ENCODE data around the gene RADIL.

The RADIL gene

GRCh38 chr7:4841836-4842235 lies 41.7 kb downstream of the RADIL start:
- Mint-ChIP-seq H3K36me3 (no peaks in the 10 kb centered on the region), H3K27ac (no peak overlapping the region), H3K4me1 (no peaks in the 10 kb centered on the region), H3K9me3 (no peaks in the 10 kb centered on the region), H3K4me3 (no peak overlapping the region)
- no peak for DNase-seq (ENCODE audit: low spot score in 2 of 2)
- ATAC-seq, result no peak

GRCh38 chr7:4841007-4841784 lies 42.3 kb downstream of the RADIL start:
- DNase-seq (ENCODE audit: low spot score in 2 of 2) (no peak), ATAC-seq (no peak)
- Mint-ChIP-seq H3K27ac (no peak overlapping the region), H3K4me3 (no peak overlapping the region), H3K9me3 (no peaks in the 10 kb centered on the region), H3K4me1 (no peaks in the 10 kb centered on the region), H3K36me3 (no peaks in the 10 kb centered on the region)

- Mint-ChIP-seq H3K4me1 (no peaks in the 10 kb centered on the region), H3K9me3 (no peaks in the 10 kb centered on the region), H3K27ac (no peak overlapping the region), H3K36me3 (no peaks in the 10 kb centered on the region), H3K4me3 (no peak overlapping the region)
- no peak for ATAC-seq
- DNase-seq (ENCODE audit: low spot score in 2 of 2), result no peak
These were observed 43.4 kb downstream of the RADIL start for GRCh38 chr7:4840079-4840501.

- Mint-ChIP-seq H3K4me3 (no peak overlapping the region), H3K36me3 (no peaks in the 10 kb centered on the region), H3K4me1 (no peaks in the 10 kb centered on the region), H3K9me3 (no peaks in the 10 kb centered on the region), H3K27ac (no peak overlapping the region)
- ATAC-seq, result no peak
- DNase-seq (ENCODE audit: low spot score in 2 of 2), result no peak
These were observed 44.7 kb downstream of the RADIL start for GRCh38 chr7:4838626-4839334.

- Mint-ChIP-seq H3K4me3 (no peak overlapping the region), H3K9me3 (no peaks in the 10 kb centered on the region), H3K36me3 (no peaks in the 10 kb centered on the region), H3K27ac (no peak overlapping the region), H3K4me1 (no peaks in the 10 kb centered on the region)
- no peak for ATAC-seq
- DNase-seq (ENCODE audit: low spot score in 2 of 2), result no peak
These were observed 45.5 kb downstream of the RADIL start for GRCh38 chr7:4837803-4838625.

- no peak for DNase-seq (ENCODE audit: low spot score in 2 of 2)
- no peaks in the 10 kb centered on the region for H3K36me3 Mint-ChIP-seq
- H3K9me3 Mint-ChIP-seq, result no peaks in the 10 kb centered on the region
- ATAC-seq, result no peak
- no peak overlapping the region for H3K4me3 Mint-ChIP-seq
- no peaks in the 10 kb centered on the region for H3K4me1 Mint-ChIP-seq
- H3K27ac Mint-ChIP-seq, result no peak overlapping the region
These were observed 46.3 kb downstream of the RADIL start for GRCh38 chr7:4837041-4837802.

GRCh38 chr7:4836206-4836661 lies 47.3 kb downstream of the RADIL start:
- Mint-ChIP-seq H3K4me3 (no peak overlapping the region), H3K4me1 (no peaks in the 10 kb centered on the region), H3K27ac (no peak overlapping the region), H3K9me3 (no peaks in the 10 kb centered on the region), H3K36me3 (no peaks in the 10 kb centered on the region)
- no peak for DNase-seq (ENCODE audit: low spot score in 2 of 2)
- no peak for ATAC-seq

- H3K4me1 Mint-ChIP-seq, result no peaks in the 10 kb centered on the region
- no peak for DNase-seq (ENCODE audit: low spot score in 2 of 2)
- no peak overlapping the region for H3K4me3 Mint-ChIP-seq
- no peaks in the 10 kb centered on the region for H3K36me3 Mint-ChIP-seq
- H3K27ac Mint-ChIP-seq, result no peak overlapping the region
- ATAC-seq, result no peak
- no peaks in the 10 kb centered on the region for H3K9me3 Mint-ChIP-seq
These were observed 47.9 kb downstream of the RADIL start for GRCh38 chr7:4835398-4836205.

GRCh38 chr7:4834601-4835397 lies 48.7 kb downstream of the RADIL start:
- ATAC-seq (no peak), DNase-seq (ENCODE audit: low spot score in 2 of 2) (no peak)
- H3K27ac Mint-ChIP-seq, result no peak overlapping the region
- H3K36me3 Mint-ChIP-seq, result no peaks in the 10 kb centered on the region
- no peaks in the 10 kb centered on the region for H3K9me3 Mint-ChIP-seq
- H3K4me3 Mint-ChIP-seq, result no peak overlapping the region
- peaks cover 6% of the 10 kb centered on the region for H3K4me1 Mint-ChIP-seq

- no peak overlapping the region for H3K27ac Mint-ChIP-seq
- DNase-seq (ENCODE audit: low spot score in 2 of 2), result no peak
These were observed 49.6 kb downstream of the RADIL start for GRCh38 chr7:4833691-4834600.

GRCh38 chr7:4833176-4833575 lies 50.3 kb downstream of the RADIL start:
- ATAC-seq, result no peak
- DNase-seq (ENCODE audit: low spot score in 2 of 2), result no peak
- Mint-ChIP-seq H3K27ac (no peak overlapping the region), H3K9me3 (no peaks in the 10 kb centered on the region), H3K36me3 (no peaks in the 10 kb centered on the region), H3K4me3 (no peak overlapping the region), H3K4me1 (peaks cover 8% of the 10 kb centered on the region)

More at GRCh38 chr7:4833691-4834600, 49.6 kb downstream of the RADIL start:
- Mint-ChIP-seq H3K4me3 (no peak overlapping the region), H3K4me1 (peaks cover 8% of the 10 kb centered on the region), H3K36me3 (no peaks in the 10 kb centered on the region), H3K9me3 (no peaks in the 10 kb centered on the region)
- no peak for ATAC-seq

GRCh38 chr7:4832711-4833110 lies 50.8 kb downstream of the RADIL start:
- Mint-ChIP-seq H3K4me1 (peaks cover 8% of the 10 kb centered on the region), H3K36me3 (no peaks in the 10 kb centered on the region), H3K9me3 (no peaks in the 10 kb centered on the region), H3K4me3 (no peak overlapping the region), H3K27ac (no peak overlapping the region)
- ATAC-seq, result no peak
- DNase-seq (ENCODE audit: low spot score in 2 of 2), result no peak
